Dendritic cell treated with granulocyte-macrophage colony-stimulating factor and Interleukin-4, amounts not matched to agents 40 ng/mL and 50 ng/mL, for 4 days (primary cell): ENCODE results near the gene RAB6B.

ENCODE experiments used
- H3K27ac Mint-ChIP-seq: one replicate; pipeline ENCODE4 v1.8.0; 2022; ENCODE audit warnings: mild to moderate bottlenecking, mixed read lengths
- H3K27me3 Mint-ChIP-seq: one replicate; pipeline ENCODE4 v1.8.0; 2022; ENCODE audit warnings: mild to moderate bottlenecking, mixed read lengths
- H3K36me3 Mint-ChIP-seq: one replicate; pipeline ENCODE4 v1.8.0; 2022; ENCODE audit warnings: low read depth, mixed read lengths
- H3K4me1 Mint-ChIP-seq: one replicate; pipeline ENCODE4 v1.8.0; 2022; ENCODE audit warnings: low read depth, mixed read lengths
- H3K4me3 Mint-ChIP-seq: one replicate; pipeline ENCODE4 v1.8.0; 2022; ENCODE audit warnings: mild to moderate bottlenecking, moderate library complexity, mixed read lengths
- H3K9me3 Mint-ChIP-seq: one replicate; pipeline ENCODE4 v1.8.0; 2022; ENCODE audit warnings: mixed read lengths
- intact Hi-C: fragments of 100-400 bp; cut with micrococcal nuclease; formaldehyde crosslinking; loops from one replicate; pipeline ENCODE4 v1.15.0; 2022

Gene RAB6B

DNA sequence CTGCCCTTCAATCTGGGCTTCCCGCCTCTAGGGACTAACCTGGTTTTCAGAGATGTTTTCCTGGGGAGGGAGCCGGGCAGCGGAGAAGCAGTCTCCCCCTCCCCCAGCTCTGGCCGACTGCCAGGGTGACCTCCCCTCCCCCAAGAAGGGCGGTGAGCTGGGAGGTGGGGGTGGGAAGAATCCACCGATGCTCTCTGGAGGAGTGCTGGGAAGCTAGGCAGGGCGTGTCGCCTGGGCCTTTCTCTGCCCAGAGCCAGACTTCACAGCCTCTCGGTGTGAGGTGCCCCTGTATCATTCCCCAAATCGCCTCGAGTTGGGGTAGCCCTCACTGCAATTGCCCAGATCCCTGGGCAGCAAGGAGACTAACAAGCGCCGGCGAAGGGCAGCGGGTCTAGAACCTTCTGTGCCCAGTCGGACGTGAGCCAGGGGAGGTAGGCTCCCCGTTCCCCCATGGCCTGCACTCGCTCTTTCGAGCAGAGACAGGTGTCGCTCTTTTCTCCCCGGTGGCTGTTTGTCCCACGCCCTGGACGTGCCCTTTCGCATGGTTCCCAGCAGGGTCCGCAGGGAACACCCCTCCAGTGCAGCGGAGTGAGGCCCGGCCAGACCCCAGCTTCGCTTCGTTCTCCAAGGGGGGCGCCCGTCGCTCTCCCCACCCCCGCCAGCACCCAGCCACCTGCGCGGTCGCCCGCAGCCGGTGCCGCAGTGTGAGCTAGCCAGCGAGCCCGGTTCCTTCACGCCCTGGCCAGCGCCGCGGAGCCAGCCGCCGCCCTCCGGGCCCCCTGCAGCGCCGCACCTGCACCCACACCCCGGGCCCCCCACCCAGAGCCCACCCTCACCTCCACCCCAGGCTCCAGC lies 1.1 kb downstream of the RAB6B start:
- Mint-ChIP-seq H3K9me3 (no peaks in the 10 kb centered on the region), H3K36me3 (no peaks in the 10 kb centered on the region), H3K27ac (no peak overlapping the region), H3K27me3 (peaks cover 61% of the 10 kb centered on the region), H3K4me1 (peaks cover 10% of the 10 kb centered on the region), H3K4me3 (no peak overlapping the region)
- intact Hi-C loops: no loop called here

DNA sequence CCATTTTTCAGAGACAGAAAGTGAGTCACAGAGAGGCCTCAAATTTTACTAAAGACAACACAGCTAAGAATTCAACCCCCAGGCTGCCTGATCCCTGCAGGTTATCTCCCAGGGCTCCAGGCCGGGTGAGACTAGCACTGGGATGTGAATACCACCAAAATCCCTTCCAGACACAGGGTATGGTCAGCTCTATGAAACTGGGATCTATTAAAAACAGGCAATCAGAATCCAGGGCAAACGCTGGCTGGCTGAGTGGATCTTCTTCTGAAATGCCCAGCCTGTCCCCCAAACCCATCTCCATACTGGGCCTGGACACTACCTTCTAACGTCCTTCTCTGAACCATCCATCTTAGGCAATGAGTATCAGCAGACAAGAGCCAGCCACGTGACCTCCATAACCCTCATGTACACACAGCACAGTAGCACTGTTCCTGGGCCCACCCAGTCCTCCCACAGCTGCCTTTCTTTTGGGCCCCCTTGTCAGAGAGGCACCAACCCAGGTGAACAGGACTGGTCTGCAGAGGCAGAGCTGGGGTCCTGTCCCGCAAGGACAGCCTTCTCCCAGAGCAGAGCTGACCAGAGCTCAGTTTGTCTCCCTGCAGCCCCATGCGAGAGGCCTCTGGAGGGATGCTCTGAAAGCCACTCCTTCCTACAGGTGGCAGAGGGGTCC lies 1.9 kb downstream of the RAB6B start:
- H3K9me3 Mint-ChIP-seq: no peaks in the 10 kb centered on the region
- intact Hi-C loops: no loop called here
- H3K4me3 Mint-ChIP-seq: no peak overlapping the region
- peaks cover 10% of the 10 kb centered on the region for H3K4me1 Mint-ChIP-seq
- no peak overlapping the region for H3K27ac Mint-ChIP-seq
- peaks cover 60% of the 10 kb centered on the region for H3K27me3 Mint-ChIP-seq
- no peaks in the 10 kb centered on the region for H3K36me3 Mint-ChIP-seq

GRCh38 chr3:133892541-133893231 lies 3.0 kb downstream of the RAB6B start:
- H3K27me3 Mint-ChIP-seq: peaks cover 54% of the 10 kb centered on the region
- H3K4me1 Mint-ChIP-seq: peaks cover 10% of the 10 kb centered on the region
- H3K9me3 Mint-ChIP-seq: no peaks in the 10 kb centered on the region
- H3K4me3 Mint-ChIP-seq: no peak overlapping the region
- no peaks in the 10 kb centered on the region for H3K36me3 Mint-ChIP-seq
- intact Hi-C loops: no loop called here
- no peak overlapping the region for H3K27ac Mint-ChIP-seq

GRCh38 chr3:133891662-133892378 lies 3.9 kb downstream of the RAB6B start:
- intact Hi-C loops: no loop called here
- Mint-ChIP-seq H3K27ac (no peak overlapping the region), H3K9me3 (no peaks in the 10 kb centered on the region), H3K4me1 (peaks cover 10% of the 10 kb centered on the region), H3K36me3 (no peaks in the 10 kb centered on the region), H3K27me3 (peaks cover 45% of the 10 kb centered on the region), H3K4me3 (no peak overlapping the region)

DNA sequence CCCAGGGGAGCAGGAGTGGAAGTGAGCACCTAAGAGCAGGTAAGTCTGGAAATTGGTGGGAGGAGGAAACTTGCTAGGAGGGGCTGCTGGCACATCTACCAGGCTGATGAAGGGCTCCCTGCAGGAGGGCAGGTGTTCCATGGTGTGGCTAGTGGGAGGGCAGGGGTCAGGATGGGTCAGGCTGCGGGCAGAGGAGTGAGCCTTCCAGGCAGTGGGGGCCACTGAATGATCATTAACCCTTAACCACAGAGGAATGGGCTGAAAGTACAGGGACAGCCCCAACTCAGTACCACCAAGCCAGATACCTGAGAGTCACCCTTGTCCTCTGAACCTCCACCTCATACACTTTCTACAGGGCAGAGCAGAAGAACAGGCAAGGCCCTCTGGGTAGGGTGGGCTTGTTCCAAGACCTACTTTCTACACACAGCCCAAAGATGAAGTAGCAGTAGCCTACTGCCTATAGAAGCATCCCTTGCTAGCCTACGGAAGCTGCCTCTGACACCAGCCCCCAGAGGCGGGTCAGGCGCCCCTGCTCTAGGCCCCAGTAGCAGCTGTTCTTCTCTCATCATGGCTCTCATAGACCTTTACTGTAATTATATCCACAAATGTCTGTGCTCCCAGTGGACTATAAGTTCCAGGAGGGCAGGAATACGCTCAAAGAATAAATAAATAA lies 4.6 kb downstream of the RAB6B start:
- H3K4me1 Mint-ChIP-seq: peaks cover 9% of the 10 kb centered on the region
- no peak overlapping the region for H3K4me3 Mint-ChIP-seq
- no peaks in the 10 kb centered on the region for H3K36me3 Mint-ChIP-seq
- no peak overlapping the region for H3K27ac Mint-ChIP-seq
- H3K27me3 Mint-ChIP-seq: peaks cover 38% of the 10 kb centered on the region
- no peaks in the 10 kb centered on the region for H3K9me3 Mint-ChIP-seq
- intact Hi-C loops: no loop called here

DNA sequence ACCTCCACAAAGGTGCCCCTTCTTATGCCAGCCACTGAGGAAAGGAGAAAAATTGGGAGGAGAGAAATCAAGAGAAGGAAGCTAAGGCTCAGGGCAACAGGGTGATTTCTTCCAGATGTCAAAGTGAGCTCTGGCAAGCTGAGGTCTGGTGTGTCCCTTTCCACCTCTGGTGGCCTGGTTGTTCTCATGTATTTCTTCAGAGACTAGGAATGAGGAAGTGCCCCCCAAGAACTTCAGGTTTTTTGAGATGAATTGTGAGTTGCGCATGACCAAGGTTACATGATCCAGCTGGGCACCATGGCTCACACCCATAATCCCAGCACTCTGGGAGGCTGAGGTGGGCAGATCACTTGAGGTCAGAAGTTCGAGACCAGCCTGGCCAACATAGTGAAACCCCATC lies 5.6 kb downstream of the RAB6B start:
- Mint-ChIP-seq H3K4me3 (no peak overlapping the region), H3K27ac (no peak overlapping the region), H3K27me3 (peaks cover 29% of the 10 kb centered on the region), H3K4me1 (peaks cover 1% of the 10 kb centered on the region), H3K36me3 (no peaks in the 10 kb centered on the region), H3K9me3 (no peaks in the 10 kb centered on the region)
- intact Hi-C loops: no loop called here

DNA sequence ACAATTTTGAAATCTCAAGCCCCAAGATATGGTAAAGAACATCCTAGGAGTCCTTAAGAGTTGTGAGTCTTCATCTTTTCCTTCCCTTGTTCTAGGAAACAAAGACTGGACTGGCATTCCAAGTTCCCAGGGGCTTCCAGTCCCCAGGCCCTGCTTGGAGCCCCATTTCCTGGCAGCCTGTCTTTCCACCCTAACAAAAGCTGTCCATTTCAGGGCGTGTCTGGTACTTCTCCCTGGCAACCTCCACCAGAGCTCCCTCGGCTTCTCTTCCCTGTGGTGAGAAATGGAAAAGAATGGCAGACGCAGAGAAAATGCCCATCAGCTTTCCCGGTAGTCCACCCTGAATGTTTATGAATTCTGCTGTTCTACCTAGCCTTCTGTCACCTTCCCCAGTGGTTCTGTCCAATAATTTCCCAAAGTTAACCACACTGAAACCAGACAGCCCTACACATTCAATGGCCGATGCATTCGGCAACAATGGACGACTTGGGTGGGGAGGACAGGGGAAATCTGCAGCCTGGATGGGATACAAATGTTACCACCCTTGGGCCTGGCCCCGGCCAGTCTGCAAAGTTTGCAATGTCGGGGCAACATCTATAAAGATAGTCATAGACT lies 6.8 kb downstream of the RAB6B start:
- Mint-ChIP-seq H3K9me3 (no peaks in the 10 kb centered on the region), H3K4me3 (no peak overlapping the region), H3K27ac (no peak overlapping the region), H3K36me3 (no peaks in the 10 kb centered on the region), H3K4me1 (no peaks in the 10 kb centered on the region), H3K27me3 (peaks cover 19% of the 10 kb centered on the region)
- intact Hi-C loops: no loop called here

DNA sequence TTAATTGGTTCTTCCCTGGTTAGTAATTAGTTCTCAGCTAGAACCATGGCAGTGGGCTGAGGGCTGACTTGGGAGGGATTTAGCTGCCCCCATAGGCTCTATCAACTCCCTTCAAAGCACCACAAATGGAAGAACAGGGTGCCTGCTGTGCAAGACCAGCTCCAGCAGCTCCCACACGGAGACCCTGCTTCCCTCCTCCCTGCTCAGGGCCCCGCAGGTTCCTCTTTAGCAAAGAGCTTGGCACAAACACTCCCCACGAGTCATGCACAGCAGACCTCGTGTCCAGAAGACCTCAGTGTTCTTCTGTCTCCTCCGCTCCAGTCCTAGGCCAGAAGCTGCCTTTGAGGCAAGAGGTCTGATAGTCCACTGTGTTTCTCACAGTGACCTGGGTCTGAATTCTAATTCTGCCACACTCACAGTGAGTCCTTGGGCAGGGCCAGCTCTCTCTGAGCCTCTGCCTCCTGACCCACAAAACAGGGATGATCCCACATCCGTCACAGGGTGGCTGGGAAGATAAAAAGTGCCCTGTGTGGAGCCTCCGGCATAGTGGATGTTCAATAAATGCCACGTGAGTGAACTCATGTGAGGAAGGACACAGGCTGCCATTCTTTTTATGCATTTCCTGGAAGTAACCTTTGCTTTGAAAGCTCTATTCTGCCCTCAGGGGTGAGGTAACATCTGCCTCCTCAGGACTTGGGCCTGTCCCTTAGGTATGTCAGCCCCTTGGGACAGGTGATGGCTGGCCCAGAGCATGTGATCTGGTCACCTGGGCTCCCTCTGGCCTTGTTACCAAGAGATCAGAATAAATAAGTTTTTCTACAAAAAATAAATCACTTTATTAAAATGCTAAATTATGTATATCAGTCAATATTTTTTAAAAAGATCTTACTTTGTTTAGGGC lies 7.6 kb downstream of the RAB6B start:
- Mint-ChIP-seq H3K9me3 (no peaks in the 10 kb centered on the region), H3K4me1 (no peaks in the 10 kb centered on the region), H3K4me3 (no peak overlapping the region), H3K27me3 (peaks cover 11% of the 10 kb centered on the region), H3K36me3 (no peaks in the 10 kb centered on the region), H3K27ac (no peak overlapping the region)
- intact Hi-C loops: no loop called here

DNA sequence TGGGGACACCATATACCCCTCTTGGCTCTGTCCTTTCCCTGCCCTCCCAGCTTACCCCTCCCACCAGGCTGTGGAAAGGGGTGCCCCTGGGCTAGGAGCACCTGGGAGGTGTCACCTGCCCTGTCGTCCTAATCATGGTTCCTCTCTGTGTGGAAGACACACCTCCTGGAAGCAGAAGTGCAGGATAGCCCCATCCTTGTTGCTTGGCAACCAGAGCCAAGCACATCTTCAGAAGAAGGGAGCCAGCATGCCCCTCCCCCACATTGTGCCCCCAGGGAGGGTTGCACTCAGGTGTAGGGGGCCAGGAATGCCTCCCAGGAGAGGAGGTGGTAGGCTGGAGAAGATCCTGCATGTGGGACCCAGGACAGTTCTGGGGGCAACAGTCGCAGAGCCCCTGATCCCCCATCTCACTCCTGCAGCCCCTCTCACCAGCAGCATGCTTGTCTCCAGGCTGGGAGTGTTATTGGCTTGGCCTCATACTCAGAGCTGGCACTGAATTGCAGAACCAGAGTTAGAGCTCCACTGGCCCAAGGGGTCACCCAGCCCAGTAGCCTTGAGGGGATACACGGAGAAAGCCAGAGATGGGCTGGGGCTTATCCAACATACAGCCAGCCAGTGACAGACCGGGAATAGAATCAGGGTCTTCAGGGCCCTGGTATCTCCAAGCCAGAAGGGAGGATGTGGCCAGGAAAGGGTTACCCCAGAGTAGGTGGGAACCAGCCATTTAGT lies 8.4 kb downstream of the RAB6B start:
- Mint-ChIP-seq H3K27me3 (peaks cover 4% of the 10 kb centered on the region), H3K4me1 (no peaks in the 10 kb centered on the region), H3K36me3 (no peaks in the 10 kb centered on the region), H3K27ac (no peak overlapping the region), H3K9me3 (no peaks in the 10 kb centered on the region), H3K4me3 (no peak overlapping the region)
- intact Hi-C loops: no loop called here

- intact Hi-C loops: no loop called here
- Mint-ChIP-seq H3K9me3 (peaks cover 7% of the 10 kb centered on the region), H3K4me1 (no peaks in the 10 kb centered on the region), H3K4me3 (no peak overlapping the region), H3K27me3 (peaks cover 2% of the 10 kb centered on the region), H3K36me3 (no peaks in the 10 kb centered on the region), H3K27ac (no peak overlapping the region)
Observed at GRCh38 chr3:133886031-133886722, 9.5 kb downstream of the RAB6B start.

GRCh38 chr3:133884887-133885711 lies 10.6 kb downstream of the RAB6B start:
- no peaks in the 10 kb centered on the region for H3K36me3 Mint-ChIP-seq
- H3K4me3 Mint-ChIP-seq: no peak overlapping the region
- H3K27ac Mint-ChIP-seq: no peak overlapping the region
- no peaks in the 10 kb centered on the region for H3K27me3 Mint-ChIP-seq
- H3K9me3 Mint-ChIP-seq: peaks cover 8% of the 10 kb centered on the region
- H3K4me1 Mint-ChIP-seq: no peaks in the 10 kb centered on the region
- intact Hi-C loops: no loop called here
